ENCODE results near the gene SLC25A30. TPM values are rescaled to one million over a fixed set of nuclear protein-coding genes. Genes with fewer than 3 reads are reported as not detected.
A peak's percentile ranks its signal among the peaks of the same experiment; 100 is the strongest.

The SLC25A30 gene
- polyA plus RNA-seq, 2 donors: 2.2 to 3.1 TPM

GRCh38 chr13:45374917-45375316 lies 43.3 kb downstream of the SLC25A30 start:
- H3K27ac ChIP-seq (ENCODE audit: low read depth in 2 of 2, low read length in 1 of 2): no peak overlapping the region
- H3K9me3 ChIP-seq (ENCODE audit: control insufficient read depth in 2 of 2, insufficient read depth in 1 of 2, low read depth in 1 of 2, low read length in 1 of 2): no peaks in the 10 kb centered on the region
- no peaks in the 10 kb centered on the region for H3K27me3 ChIP-seq (ENCODE audit: control insufficient read depth in 1 of 2, insufficient read depth in 2 of 2, low read length in 2 of 2)
- no peaks in the 10 kb centered on the region for H3K4me1 ChIP-seq (ENCODE audit: control insufficient read depth in 2 of 2, insufficient read depth in 2 of 2, low read length in 1 of 2)
- no peak overlapping the region for H3K4me3 ChIP-seq (ENCODE audit: low read depth in 1 of 2, low read length in 2 of 2)
- H3K36me3 ChIP-seq (ENCODE audit: control insufficient read depth in 2 of 2, insufficient read depth in 2 of 2, low read length in 1 of 2): no peaks in the 10 kb centered on the region
- WGBS, 2 donors: 92 to 95% methylated on average over 3 of the region's 3 CpGs

DNA sequence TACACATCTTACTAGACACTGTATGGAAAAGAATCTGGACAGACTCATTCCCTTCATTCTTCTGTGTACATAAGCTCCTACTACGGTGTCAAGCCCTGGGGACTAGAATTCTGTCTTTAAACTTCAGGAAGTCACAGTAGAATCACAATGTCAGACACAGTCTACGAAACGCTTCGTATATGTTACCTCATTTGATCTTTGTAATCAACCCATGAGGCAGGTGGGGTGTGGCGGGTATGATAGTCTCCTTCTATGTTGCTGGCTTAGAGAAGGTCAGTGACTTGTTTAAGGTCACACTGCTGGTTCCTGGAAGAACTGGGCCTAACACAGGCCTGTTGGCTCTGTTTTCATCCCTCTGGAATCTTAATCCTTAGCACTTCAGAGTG lies 45.0 kb downstream of the SLC25A30 start:
- Histone ChIP-seq H3K4me1 (ENCODE audit: control insufficient read depth in 2 of 2, insufficient read depth in 2 of 2, low read length in 1 of 2) (no peaks in the 10 kb centered on the region), H3K4me3 (ENCODE audit: low read depth in 1 of 2, low read length in 2 of 2) (no peak overlapping the region), H3K27me3 (ENCODE audit: control insufficient read depth in 1 of 2, insufficient read depth in 2 of 2, low read length in 2 of 2) (no peaks in the 10 kb centered on the region), H3K36me3 (ENCODE audit: control insufficient read depth in 2 of 2, insufficient read depth in 2 of 2, low read length in 1 of 2) (no peaks in the 10 kb centered on the region), H3K27ac (ENCODE audit: low read depth in 2 of 2, low read length in 1 of 2) (peak overlapping the region in 1 of 2 donors; percentile 38), H3K9me3 (ENCODE audit: control insufficient read depth in 2 of 2, insufficient read depth in 1 of 2, low read depth in 1 of 2, low read length in 1 of 2) (no peaks in the 10 kb centered on the region)
- 62 to 81% methylated on average over 5 of the region's 5 CpGs for WGBS, 2 donors

- H3K27ac ChIP-seq (ENCODE audit: low read depth in 2 of 2, low read length in 1 of 2): no peak overlapping the region
- no peaks in the 10 kb centered on the region for H3K27me3 ChIP-seq (ENCODE audit: control insufficient read depth in 1 of 2, insufficient read depth in 2 of 2, low read length in 2 of 2)
- H3K4me1 ChIP-seq (ENCODE audit: control insufficient read depth in 2 of 2, insufficient read depth in 2 of 2, low read length in 1 of 2): no peaks in the 10 kb centered on the region
- no peaks in the 10 kb centered on the region for H3K9me3 ChIP-seq (ENCODE audit: control insufficient read depth in 2 of 2, insufficient read depth in 1 of 2, low read depth in 1 of 2, low read length in 1 of 2)
- WGBS, 2 donors: 84% methylated on average over 24 of the region's 24 CpGs
- no peaks in the 10 kb centered on the region for H3K36me3 ChIP-seq (ENCODE audit: control insufficient read depth in 2 of 2, insufficient read depth in 2 of 2, low read length in 1 of 2)
- H3K4me3 ChIP-seq (ENCODE audit: low read depth in 1 of 2, low read length in 2 of 2): no peak overlapping the region
These were observed 45.7 kb downstream of the SLC25A30 start for GRCh38 chr13:45372189-45373161.

DNA sequence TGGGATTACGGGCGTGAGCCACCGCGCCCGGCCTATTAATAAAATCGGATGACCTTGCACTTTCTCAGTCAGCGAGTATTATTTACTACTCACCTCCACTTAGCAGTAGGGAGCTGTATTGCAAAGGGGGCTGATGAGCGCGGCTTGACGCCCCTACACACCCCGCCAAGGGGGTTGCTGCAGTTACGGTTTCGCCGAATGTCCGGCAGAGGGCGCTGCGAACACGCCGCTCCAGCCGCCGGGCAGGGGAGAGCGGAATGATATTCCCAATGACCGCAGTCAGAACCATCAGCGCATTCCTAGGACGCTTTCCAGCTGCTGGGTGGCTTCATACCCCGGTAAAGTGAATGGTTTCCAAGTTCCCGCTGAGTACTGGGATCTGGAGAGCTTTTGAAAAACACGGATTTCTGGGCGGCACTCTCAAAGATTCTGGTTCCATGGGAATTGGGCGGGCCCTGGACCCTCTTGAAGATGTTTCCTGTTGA lies 47.2 kb downstream of the SLC25A30 start:
- Histone ChIP-seq H3K27me3 (ENCODE audit: control insufficient read depth in 1 of 2, insufficient read depth in 2 of 2, low read length in 2 of 2) (no peaks in the 10 kb centered on the region), H3K4me1 (ENCODE audit: control insufficient read depth in 2 of 2, insufficient read depth in 2 of 2, low read length in 1 of 2) (no peaks in the 10 kb centered on the region), H3K9me3 (ENCODE audit: control insufficient read depth in 2 of 2, insufficient read depth in 1 of 2, low read depth in 1 of 2, low read length in 1 of 2) (no peaks in the 10 kb centered on the region), H3K4me3 (ENCODE audit: low read depth in 1 of 2, low read length in 2 of 2) (peak overlapping the region; percentile 18 to 29), H3K27ac (ENCODE audit: low read depth in 2 of 2, low read length in 1 of 2) (no peak overlapping the region), H3K36me3 (ENCODE audit: control insufficient read depth in 2 of 2, insufficient read depth in 2 of 2, low read length in 1 of 2) (no peaks in the 10 kb centered on the region)
- 25 to 26% methylated on average over 30 of the region's 30 CpGs for WGBS, 2 donors

DNA sequence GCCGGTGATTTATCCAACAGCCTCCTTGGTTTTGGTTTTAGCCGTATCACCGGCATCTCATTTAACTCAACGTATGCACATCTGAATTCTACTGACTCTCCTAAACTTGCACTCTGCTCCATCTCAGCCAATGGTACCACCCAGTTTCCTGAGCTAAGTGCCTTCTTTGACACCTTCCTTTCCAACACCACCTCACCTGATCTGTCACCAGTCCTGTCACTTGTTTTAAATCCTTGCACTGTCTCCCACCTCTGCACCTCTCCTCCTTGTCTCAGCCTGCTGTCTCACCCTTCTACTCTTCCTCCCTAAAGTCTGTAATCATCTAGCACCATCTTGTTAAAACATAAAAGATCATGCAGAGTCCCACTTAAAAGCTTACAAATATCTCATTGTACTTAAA lies 49.1 kb downstream of the SLC25A30 start:
- Histone ChIP-seq H3K27ac (ENCODE audit: low read depth in 2 of 2, low read length in 1 of 2) (no peak overlapping the region), H3K4me3 (ENCODE audit: low read depth in 1 of 2, low read length in 2 of 2) (no peak overlapping the region), H3K36me3 (ENCODE audit: control insufficient read depth in 2 of 2, insufficient read depth in 2 of 2, low read length in 1 of 2) (no peaks in the 10 kb centered on the region), H3K27me3 (ENCODE audit: control insufficient read depth in 1 of 2, insufficient read depth in 2 of 2, low read length in 2 of 2) (no peaks in the 10 kb centered on the region), H3K4me1 (ENCODE audit: control insufficient read depth in 2 of 2, insufficient read depth in 2 of 2, low read length in 1 of 2) (no peaks in the 10 kb centered on the region), H3K9me3 (ENCODE audit: control insufficient read depth in 2 of 2, insufficient read depth in 1 of 2, low read depth in 1 of 2, low read length in 1 of 2) (no peaks in the 10 kb centered on the region)
- WGBS, 2 donors: 96% methylated on average over 4 of the region's 4 CpGs

GRCh38 chr13:45368571-45368970 lies 49.6 kb downstream of the SLC25A30 start:
- no peak overlapping the region for H3K4me3 ChIP-seq (ENCODE audit: low read depth in 1 of 2, low read length in 2 of 2)
- no peaks in the 10 kb centered on the region for H3K4me1 ChIP-seq (ENCODE audit: control insufficient read depth in 2 of 2, insufficient read depth in 2 of 2, low read length in 1 of 2)
- H3K36me3 ChIP-seq (ENCODE audit: control insufficient read depth in 2 of 2, insufficient read depth in 2 of 2, low read length in 1 of 2): no peaks in the 10 kb centered on the region
- H3K9me3 ChIP-seq (ENCODE audit: control insufficient read depth in 2 of 2, insufficient read depth in 1 of 2, low read depth in 1 of 2, low read length in 1 of 2): no peaks in the 10 kb centered on the region
- WGBS, 2 donors: 13 to 33% methylated on average over 3 of the region's 3 CpGs
- peak overlapping the region; percentile 66 to 83 for H3K27ac ChIP-seq (ENCODE audit: low read depth in 2 of 2, low read length in 1 of 2)
- H3K27me3 ChIP-seq (ENCODE audit: control insufficient read depth in 1 of 2, insufficient read depth in 2 of 2, low read length in 2 of 2): no peaks in the 10 kb centered on the region

- no peaks in the 10 kb centered on the region for H3K36me3 ChIP-seq (ENCODE audit: control insufficient read depth in 2 of 2, insufficient read depth in 2 of 2, low read length in 1 of 2)
- 73 to 77% methylated on average over 4 of the region's 4 CpGs for WGBS, 2 donors
- no peaks in the 10 kb centered on the region for H3K27me3 ChIP-seq (ENCODE audit: control insufficient read depth in 1 of 2, insufficient read depth in 2 of 2, low read length in 2 of 2)
- H3K4me3 ChIP-seq (ENCODE audit: low read depth in 1 of 2, low read length in 2 of 2): no peak overlapping the region
- H3K4me1 ChIP-seq (ENCODE audit: control insufficient read depth in 2 of 2, insufficient read depth in 2 of 2, low read length in 1 of 2): no peaks in the 10 kb centered on the region
- H3K27ac ChIP-seq (ENCODE audit: low read depth in 2 of 2, low read length in 1 of 2): peak overlapping the region; percentile 66 to 86
- H3K9me3 ChIP-seq (ENCODE audit: control insufficient read depth in 2 of 2, insufficient read depth in 1 of 2, low read depth in 1 of 2, low read length in 1 of 2): no peaks in the 10 kb centered on the region
These were observed 50.2 kb downstream of the SLC25A30 start for GRCh38 chr13:45368005-45368404.

DNA sequence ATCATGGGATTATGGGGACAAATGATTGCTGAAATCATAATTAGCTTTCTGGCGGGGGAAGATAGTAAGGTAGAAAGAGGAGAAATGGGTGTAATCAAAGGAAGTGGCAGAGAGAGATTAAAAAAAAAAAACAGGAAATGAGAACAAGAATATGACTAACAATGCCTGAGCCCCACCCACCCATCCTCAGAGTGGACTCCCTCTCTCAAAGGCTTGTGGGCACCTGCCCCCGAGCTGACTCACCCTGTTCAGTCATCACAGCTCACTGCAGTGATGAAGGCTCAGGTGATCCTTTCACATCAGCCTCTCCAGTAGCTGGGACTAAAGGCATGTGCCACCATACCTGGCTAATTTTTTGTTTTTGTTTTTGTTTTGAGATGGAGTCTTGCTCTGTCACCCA lies 50.8 kb downstream of the SLC25A30 start:
- 26 to 30% methylated on average over 2 of the region's 2 CpGs for WGBS, 2 donors
- Histone ChIP-seq H3K27me3 (ENCODE audit: control insufficient read depth in 1 of 2, insufficient read depth in 2 of 2, low read length in 2 of 2) (no peaks in the 10 kb centered on the region), H3K36me3 (ENCODE audit: control insufficient read depth in 2 of 2, insufficient read depth in 2 of 2, low read length in 1 of 2) (no peaks in the 10 kb centered on the region), H3K4me1 (ENCODE audit: control insufficient read depth in 2 of 2, insufficient read depth in 2 of 2, low read length in 1 of 2) (no peaks in the 10 kb centered on the region), H3K9me3 (ENCODE audit: control insufficient read depth in 2 of 2, insufficient read depth in 1 of 2, low read depth in 1 of 2, low read length in 1 of 2) (no peaks in the 10 kb centered on the region), H3K27ac (ENCODE audit: low read depth in 2 of 2, low read length in 1 of 2) (peak overlapping the region; percentile 66 to 86), H3K4me3 (ENCODE audit: low read depth in 1 of 2, low read length in 2 of 2) (no peak overlapping the region)

DNA sequence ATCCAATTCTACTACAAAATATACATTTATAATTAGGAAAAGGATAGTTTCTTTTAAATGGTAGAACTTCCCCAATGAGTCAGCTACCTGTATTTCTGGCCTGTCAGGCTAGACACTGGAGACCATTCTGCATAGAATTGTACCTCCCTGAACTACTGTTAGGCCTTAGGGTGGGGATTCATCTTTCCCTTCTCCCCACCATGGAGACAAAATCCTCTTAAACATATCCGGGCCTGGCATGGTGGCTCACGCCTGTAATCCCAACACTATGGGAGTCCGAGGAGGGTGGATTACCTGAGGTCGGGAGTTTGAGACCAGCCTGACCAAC lies 52.7 kb downstream of the SLC25A30 start:
- no peaks in the 10 kb centered on the region for H3K4me1 ChIP-seq (ENCODE audit: control insufficient read depth in 2 of 2, insufficient read depth in 2 of 2, low read length in 1 of 2)
- H3K36me3 ChIP-seq (ENCODE audit: control insufficient read depth in 2 of 2, insufficient read depth in 2 of 2, low read length in 1 of 2): no peaks in the 10 kb centered on the region
- H3K27me3 ChIP-seq (ENCODE audit: control insufficient read depth in 1 of 2, insufficient read depth in 2 of 2, low read length in 2 of 2): no peaks in the 10 kb centered on the region
- H3K27ac ChIP-seq (ENCODE audit: low read depth in 2 of 2, low read length in 1 of 2): peak overlapping the region; percentile 85 to 98
- H3K9me3 ChIP-seq (ENCODE audit: control insufficient read depth in 2 of 2, insufficient read depth in 1 of 2, low read depth in 1 of 2, low read length in 1 of 2): no peaks in the 10 kb centered on the region
- WGBS, 2 donors: 71 to 72% methylated on average over 4 of the region's 4 CpGs
- H3K4me3 ChIP-seq (ENCODE audit: low read depth in 1 of 2, low read length in 2 of 2): no peak overlapping the region

Data from esophagus (tissue), 2 donors.